Daoy (cell line): ENCODE data around the gene ACTR3C. TPM values are rescaled to one million over a fixed set of nuclear protein-coding genes. Genes with fewer than 3 reads are reported as not detected.
"Not testable (repeated sequence)": the region's sequence is repeated elsewhere in the genome, so short reads cannot be mapped to it uniquely, and the experiment has no call there.

Source experiments
- DNase-seq: peaks from one replicate; pipeline ENCODE4 v3.0.0-alpha.2; 2015; ENCODE audit warnings: low read depth
- total RNA-seq: library from RNA; depleted of rRNA; stranded (reverse); fragments of >200 nt; shearing (Covaris generic); gene quantifications from 2 replicates; pipeline ENCODE4 v1.2.3, GENCODE V29; 2014

The ACTR3C gene
- total RNA-seq, 1 experiment from 2014 or later = 2.7 TPM

DNA sequence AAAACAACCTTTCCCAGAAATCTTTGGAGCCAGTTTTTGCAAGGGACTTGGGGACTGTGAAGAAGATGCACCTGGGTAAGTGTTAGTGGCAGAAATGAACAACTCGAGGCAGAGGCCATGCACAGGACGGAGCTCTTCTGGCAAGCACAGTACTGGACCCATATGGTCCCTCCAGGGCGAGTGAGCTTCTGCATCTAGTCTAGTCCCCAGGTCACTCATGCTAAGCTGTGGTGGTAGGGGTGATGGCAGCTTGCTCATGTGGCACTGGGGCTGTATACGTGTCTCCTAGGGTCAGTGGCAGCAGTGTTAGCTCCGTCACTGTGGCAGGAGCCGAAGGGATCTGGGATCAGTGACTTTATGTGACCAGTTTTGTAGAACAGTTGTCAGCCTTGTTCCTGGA, 9.5 kb downstream of the ACTR3C start:
- no peak for DNase-seq

DNA sequence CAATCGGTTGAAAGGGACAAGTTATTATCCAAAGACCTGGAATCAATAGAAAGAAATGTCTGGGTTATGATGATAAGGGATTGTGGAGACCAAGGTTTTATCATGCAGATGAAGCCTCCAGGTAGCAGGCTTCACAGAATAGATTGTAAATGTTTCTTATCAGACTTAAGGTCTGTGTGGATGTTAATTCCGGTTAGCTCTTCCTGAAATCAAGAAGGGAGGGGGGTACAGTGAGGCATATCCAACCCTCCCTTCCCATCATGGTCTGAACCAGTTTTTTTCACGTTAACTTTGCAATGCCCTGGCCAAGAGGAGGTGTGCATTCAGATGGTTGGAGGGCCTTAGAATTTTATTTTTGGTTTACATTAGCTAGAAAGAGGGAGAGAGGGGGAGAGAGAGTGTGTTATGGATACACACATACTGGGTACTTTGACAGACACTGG, 10.0 kb downstream of the ACTR3C start:
- no peak for DNase-seq

DNA sequence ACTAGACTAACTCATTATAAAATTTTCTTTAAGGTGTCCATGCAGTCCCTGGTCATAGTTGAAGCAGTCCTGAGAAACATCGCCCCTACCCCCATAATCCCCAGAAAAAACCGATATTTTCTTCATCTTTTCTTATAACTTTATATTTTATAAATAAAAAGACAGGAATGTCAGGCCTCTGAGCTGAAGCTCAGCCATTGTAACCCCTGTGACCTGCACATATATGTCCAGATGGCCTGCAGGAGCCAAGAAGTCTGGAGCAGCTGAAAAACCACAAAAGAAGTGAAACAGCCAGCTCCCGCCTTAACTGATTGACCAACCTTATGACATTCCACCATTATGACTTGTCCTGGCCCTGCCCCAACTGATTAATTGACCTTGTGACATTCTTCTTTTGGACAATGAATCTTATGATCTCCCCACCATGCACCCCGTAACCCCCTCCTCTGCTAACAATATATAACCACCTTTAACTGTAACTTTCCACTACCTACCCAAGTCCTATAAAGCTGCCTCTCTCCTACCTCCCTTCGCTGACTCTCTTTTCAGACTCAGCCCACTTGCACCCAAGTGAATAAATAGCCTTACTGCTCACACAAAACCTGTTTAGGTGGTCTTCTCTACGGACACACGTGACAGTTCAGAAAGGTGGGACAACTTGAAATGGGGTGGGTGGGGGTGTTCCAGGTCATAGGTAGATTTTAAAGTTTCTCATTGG, 10.5 kb downstream of the ACTR3C start:
- not testable (repeated sequence) for DNase-seq

DNA sequence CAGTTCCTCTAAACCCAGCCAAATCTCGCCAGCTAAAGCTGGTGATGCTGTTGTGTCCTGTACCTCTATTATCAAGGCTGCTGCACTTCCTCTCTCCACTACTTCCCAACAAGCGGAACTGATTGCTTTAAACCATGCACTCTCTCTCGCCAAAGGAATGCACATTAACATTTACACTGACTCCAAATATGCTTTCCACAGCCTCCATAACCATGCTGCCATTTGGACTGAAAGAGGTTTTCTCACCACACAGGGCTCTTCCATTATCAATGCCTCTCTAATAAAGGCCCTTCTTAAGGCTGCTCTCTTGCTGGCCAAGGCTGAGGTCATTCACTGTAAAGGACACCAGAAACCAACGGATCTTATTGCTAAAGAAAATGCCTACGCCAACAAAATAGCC, 11.6 kb downstream of the ACTR3C start:
- DNase-seq = peak; percentile 49

DNA sequence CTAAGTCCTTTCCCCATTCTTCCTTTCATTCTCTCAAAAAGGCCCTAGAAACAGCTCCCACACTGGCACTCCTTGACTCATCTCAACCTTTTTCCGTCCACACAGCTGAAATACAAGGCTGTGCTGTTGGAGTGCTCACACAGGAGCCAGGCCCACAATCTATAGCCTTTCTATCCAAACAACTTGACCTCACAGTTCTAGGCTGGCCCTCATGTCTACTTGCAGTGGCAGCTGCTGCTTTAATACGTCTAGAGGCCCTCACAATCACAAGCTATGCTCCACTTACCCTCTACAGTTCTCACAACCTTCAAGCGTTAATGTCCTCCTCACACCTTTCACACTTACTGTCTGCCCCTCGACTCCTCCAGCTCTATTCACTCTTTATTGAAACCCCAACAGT, 12.2 kb downstream of the ACTR3C start:
- no peak for DNase-seq

DNA sequence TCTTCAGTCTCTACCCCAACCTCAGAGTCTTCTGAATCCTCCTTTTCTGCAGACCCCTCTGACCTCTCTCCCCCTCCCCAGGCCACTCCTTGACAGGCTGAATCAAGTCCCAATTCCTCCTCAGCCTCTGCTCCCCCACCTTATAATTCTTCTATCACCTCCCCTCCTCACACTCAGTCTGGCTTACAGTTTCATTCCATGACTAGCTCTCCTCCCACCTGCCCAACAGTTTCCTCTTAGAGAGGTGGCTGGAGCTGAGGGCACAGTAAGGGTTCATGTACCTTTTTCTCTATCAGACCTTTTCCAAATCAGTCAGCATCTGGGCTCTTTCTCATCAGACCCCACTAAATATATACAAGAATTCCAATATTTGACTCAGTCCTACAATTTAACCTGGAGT, 14.8 kb downstream of the ACTR3C start:
- DNase-seq = no peak

DNA sequence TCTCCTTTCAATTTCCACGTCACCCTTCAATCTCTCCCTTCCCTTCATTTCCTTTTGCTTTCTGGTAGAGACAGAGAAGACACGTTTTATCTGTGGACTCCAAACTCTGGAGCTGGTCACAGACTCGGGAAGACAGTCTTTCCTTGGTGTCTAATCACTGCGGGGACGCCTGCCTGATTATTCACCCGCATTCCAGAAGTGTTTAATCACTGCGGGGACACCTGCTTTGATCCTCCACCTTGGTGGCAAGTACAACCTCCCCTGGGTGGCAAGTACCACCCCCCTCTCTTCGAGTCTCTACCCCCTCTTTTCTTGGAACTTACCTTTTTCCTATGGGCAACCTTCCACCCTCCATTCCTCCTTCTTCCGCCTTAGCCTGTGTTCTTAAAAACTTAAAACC, 15.4 kb downstream of the ACTR3C start:
- DNase-seq = no peak

DNA sequence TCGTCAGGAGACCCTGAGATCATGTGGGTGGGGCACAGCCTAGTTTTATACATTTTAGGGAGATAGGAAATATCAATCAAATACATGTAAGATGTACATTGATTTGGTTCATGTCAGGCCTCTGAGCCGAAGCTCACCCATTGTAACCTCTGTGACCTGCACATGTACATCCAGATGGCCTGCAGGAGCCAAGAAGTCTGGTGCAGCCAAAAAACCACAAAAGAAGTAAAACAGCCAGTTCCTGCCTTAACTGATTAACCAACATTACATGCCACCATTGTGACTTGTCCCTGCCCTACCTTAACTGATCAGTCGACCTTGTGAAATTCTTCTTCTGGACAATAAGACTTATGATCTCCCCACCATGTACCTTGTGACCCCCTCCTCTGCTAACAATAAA, 16.2 kb downstream of the ACTR3C start:
- DNase-seq = no peak

DNA sequence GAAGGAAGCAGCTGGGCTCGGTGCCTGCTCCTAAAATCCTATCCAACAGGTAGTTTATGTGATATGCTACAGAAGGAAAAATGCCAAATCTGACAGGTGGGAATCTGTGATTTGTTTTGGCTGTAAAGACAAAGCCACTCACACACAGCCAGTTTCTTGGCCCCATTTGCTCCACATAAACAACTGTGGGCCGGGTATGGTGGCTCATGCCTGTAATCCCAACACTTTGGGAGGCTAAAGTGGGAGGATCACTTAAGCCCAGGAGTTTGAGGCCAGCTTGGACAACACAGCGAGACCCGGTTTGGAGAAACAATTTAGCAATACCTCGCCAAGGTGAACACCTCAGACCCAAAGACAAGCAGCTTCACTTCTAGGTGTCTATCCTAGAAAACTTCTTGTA, 17.0 kb downstream of the ACTR3C start:
- DNase-seq = not testable (repeated sequence)

DNA sequence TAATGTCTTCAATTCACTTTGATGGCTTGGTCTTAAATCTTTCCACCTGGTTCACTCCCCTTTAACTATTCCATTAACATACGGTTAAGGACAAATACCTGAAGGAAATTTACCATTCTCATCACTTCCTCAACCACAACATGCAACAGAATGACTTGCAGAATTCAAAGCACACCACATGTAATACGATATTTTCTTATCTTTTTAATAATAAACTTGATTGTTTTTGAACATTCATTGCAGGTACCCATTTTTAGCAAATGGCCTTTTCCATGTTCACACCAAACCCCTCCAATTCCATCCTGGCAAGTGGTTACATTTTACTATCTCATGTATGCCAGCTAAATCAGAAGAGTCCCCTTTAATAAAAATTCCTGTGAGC, 17.5 kb downstream of the ACTR3C start:
- not testable (repeated sequence) for DNase-seq

DNA sequence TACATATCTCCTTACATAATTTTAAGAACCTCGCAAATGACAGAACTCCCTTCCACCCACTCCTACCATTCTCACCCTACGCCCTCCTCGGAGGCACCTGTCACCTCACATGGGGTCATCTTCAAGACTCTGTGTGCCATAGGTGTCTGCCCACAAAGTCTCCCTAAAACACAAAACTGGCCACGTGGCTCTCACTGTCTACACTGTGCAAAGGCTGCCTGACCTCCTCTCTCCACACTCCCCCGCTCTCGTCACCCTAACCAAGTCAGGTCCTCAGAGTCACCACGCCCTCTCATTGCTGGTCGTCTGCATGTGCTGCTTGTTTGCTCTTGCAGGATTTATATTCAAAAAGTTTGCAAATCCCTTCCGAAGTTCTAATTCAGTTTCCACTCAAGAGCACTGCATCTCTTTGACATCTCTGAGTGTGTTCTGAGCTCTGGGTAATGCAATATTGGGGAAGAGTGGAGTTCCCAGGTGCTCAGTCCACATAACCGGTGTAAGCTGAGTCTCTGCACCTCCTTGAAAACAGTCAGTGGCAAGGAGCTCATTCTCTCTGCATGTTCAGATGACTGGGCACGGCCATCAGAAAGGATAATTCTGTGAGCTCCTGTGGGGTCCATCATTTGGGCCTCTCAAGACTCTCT, 18.0 kb downstream of the ACTR3C start:
- not testable (repeated sequence) for DNase-seq

DNA sequence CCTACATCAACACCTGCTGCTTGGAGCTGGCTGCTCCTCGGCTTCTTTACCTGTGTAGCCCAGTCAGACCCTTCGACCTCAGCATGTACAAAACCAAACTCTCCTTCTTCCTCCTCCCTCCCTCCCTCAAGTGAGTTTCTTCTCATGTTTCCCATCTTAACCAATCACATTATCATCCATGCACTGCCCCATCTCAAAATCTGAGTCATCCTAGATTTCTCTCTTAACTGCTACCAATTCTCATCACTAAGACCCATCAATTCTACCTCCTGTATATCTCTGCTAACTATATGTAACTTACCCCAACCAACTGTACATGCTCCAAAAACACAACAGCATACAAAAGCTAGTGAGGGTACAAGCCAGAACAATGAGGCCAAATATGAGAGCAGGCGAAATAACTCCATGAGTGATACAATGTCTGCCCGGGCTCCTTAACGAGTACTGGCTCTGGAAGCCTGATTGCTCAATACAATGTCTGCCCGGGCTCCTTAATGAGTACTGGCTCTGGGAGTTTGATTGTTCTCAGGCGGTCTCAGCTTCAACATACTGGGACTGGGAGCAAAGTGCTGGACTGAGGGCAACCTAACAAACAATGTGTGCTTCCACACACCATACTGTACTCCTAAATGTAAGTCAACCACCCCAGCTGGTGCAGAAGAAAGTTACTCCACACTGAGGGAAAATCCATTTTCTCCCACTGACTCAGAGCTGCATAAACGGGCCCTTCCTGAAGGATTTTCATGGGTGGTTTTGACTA, 18.7 kb downstream of the ACTR3C start:
- not testable (repeated sequence) for DNase-seq

DNA sequence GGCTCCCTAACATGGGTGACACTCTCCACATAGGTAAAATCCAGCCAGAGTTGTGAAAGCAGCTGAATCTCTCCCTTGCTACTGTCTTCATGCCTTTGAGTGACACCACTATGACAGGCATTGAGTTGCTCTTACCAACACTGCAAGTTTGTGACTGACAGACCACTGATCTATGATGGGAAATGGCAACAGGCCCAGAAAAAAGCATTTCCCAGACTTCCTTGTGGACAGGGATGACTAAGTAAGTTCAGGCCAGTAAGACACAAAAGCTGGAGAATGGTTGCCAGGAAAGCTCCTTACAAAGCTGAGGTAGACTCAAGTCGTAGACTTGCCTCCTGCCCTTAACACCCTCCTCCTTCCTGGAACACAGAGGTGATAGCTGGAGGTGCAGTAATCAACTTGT, 20.4 kb downstream of the ACTR3C start:
- DNase-seq = peak; percentile 32

DNA sequence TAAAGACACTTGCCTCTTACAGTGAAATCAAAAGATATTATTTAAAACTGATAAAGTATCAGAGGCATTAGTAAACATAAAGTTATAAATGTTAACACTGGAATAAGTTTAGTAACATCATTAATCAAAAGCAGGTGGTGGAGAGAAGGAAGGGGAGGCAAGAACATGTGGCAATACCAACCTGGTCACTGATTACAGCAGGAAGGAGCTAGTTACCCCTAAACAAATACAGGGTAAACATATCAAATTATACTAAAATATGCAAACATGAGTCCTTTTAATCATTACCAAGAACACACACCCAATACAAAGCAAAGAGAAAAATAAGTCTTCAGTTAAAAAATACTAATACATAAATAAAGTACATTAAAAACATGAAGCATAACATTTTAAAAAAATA, 25.4 kb downstream of the ACTR3C start:
- not testable (repeated sequence) for DNase-seq

DNA sequence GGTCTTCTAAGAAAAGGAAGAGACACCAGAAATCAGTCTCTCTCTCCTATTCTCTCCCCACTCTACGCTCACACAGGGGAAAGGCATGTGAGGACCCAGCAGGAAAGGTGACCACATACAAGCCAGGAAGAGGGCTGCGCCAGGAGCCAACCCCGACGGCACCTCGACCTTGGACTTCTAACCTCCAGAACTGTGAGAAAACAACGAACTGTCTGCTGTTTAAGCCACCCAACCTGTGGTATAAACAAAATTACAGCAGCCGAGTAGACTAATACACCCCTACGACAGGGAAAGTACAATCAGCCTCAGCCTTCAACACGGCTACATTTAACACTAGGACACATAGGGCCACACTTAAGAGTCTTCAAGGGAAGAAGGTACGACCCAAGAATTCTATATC, 26.5 kb downstream of the ACTR3C start:
- DNase-seq = not testable (repeated sequence)

DNA sequence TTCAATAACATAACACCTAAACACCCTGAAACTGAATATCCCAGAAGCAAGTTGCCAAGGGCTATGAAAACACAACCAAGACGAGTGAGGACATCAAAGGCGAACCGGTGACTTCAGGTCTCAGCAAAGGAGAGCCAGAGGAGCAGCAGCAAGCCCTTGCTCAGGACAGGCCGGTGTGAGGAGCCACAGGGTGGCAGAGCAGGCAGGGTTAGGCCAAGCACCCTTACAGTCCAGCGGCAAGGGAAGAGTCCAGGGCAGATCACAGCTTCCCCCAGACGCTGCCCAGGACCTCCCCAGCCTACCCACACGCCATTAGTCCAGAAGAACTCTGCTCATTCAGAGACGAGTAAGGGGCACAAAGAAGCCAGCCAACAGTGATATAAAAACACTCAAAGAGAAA, 27.7 kb downstream of the ACTR3C start:
- DNase-seq = not testable (repeated sequence)

DNA sequence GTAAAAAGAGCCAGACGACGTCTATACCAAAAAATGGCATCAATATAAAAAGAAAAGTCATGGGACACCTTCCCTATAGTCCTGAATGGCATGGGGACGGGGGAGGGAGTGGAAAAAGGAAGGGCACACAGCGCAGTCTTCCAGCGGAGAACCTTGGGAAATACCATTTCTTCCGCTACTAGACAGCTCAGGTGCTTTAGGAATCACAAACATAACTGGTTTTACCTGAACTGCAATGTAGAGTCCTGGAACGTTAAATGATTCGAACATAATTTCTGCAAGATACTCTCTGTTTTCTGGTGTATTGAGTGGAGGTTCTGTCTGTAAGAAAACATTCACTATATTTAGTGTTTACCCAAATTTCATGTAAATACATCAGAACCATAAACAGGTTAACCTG, 28.3 kb downstream of the ACTR3C start:
- DNase-seq = not testable (repeated sequence)

DNA sequence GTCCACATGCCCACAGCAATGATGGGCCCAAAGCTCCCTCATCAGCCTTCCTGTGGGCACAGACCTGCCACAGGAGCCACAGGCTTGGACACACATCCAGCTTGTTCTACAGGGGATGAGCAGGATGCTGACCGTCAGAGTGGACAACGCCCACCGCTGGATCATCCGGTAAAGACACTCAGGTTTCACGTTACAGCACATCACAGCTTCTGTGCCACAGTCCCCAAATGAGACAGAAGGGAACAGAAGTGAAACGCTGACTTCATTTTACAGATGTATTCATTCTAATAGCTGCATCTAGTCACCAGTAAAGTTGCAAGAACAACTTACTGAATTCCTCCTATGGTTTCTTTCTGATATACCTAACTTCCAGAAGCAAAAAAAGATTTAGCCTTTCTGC, 33.0 kb downstream of the ACTR3C start:
- DNase-seq = not testable (repeated sequence)

DNA sequence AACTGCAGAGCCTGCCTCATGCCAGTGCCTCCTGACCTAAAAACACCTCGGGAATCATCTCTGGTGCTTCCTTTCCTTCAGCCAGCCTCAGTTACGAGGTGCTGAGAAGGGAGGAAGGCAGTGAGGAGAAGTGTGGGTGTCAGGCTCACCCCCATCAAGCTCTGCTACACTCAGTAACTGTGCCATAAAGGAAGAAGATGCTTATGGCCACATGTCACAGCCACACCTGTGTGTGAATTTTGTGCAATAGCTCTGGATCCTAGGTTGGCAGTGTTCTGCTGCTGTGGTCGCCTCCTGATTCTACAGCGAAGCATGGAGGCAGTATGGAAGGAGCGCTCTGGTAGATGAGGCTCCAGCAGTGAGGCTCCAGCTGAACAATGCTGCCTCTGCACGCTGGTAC, 34.5 kb downstream of the ACTR3C start:
- DNase-seq = not testable (repeated sequence)

DNA sequence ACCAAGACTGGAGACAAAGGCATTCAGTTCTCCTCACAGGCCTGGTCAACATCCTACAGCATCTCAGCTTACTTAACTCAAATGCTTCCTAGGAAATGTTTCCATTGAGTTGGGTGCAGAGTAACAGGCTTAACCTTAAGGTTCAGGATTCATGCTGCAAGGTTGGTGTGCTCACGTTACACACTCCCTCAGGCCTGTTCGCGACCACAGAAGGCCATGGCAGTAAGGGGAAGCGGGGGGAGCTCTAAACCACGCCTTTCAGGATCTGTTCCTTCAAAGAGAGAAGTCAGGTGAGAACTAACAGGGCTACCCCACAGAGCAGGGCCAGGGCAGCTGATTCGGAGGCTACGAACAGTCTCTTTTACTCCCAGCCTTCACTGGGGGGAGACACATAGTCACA, 35.5 kb downstream of the ACTR3C start:
- DNase-seq = not testable (repeated sequence)

DNA sequence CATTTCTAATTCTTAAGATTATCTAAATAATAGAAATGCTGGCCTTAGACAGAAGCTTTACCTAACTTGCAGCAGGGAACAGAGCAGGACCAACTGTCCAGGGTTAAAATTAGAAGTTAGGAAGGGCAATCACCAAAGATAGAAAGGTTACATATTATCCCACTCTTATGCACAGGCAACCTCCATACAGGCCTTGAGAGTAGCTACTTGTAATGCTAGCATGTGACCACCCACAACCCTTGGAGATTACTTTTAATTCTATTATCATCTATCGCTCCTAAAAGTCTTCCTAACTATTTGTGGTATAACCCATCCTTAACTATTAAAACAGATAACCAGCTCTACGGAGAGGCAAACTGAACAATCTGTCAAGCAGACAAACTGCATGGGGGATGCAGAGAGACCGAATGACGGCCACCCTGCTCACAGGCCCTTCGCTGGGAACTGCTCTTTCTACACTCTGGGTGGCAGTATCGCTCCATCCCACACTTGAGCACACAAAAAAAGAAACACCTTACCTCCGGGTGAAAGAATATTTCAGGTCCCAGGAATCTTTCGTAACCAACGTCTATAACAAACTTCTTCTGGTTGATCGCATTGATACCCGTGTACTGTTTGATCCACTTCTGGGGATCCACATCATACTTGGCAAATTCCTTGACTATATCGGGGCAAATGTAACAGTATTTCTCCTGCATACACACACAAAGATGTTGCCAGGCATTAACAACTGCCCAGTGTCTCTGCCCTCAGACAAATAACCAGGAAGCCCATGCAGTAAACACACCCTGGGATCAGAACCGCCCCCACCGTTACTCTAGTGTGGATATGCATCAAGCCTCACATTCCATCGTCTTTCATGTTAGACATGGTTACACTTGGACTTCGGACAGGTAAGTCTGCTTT, 37.2 kb downstream of the ACTR3C start:
- peak; percentile 32 for DNase-seq

DNA sequence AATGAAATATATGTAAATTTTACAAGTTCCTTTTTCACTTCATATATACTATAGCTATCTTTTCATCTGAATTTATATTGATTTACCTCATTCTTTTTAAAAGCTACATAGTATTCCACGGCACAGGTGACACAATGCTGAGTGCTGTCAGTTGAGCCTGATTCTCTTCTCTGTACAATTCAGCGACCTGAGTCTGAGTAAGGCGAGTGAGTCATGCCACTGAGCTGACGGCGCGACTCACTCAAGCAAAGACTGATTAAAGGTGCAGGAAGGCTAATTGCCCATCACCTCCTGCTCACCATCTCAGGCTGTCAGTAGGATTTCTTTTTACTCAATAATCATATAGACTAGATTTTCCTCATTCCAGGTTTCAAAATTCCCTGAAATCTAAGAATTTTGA, 39.7 kb downstream of the ACTR3C start:
- not testable (repeated sequence) for DNase-seq
